ENCODE results near the gene EIF5. TPM values are rescaled to one million over a fixed set of nuclear protein-coding genes. Genes with fewer than 3 reads are reported as not detected.

The EIF5 gene
- total and polyA plus RNA-seq, 11 donors: 38.1 to 304 (median 255) TPM

DNA sequence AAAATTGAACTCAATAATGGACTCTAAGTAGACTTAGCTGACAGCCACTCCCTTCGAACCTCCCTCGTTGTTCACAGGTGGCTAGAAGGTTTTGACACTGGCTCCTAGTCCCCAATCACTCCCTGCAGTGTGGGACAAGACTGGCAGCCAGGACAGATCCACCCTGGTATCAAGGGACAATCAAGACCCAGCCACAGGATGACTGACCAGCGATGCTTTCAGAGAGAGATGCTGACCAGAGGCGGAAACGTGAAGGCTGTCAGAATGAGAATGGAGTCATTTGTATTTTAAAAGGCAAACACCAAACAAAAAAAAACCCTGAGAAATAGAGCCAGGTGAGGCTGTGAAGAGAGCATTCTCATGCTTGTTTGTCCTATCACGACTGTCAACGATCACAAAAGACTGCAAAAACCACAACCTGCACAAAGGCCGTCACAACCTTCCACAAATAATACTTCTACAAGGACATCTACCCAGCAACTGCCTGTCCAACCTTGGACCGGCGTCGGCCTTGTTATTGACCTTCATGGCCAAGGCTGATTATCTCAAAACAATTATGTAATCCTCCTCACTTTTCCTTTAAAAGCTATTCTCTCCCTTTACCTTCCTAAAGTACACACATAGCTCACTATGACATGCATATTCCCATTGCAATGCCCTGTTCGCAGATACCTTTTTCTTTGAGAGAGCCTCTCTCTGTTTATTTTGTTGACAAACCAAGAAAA is 13.2 kb downstream of the EIF5 start:
- intact Hi-C loops (cut with DNase I): no loop called here
- peak in 1 of 4 donors; percentile 16 for ATAC-seq
- TF ChIP-seq CTCF (IDR thresholded peaks at IDR 0.05) (no peak), POLR2A (IDR thresholded peaks at IDR 0.05) (peak in 1 of 2 donors; percentile 4)
- Histone ChIP-seq H3K9me3 (no peaks in the 10 kb centered on the region), H3K4me3 (no peak overlapping the region), H3K27me3 (no peaks in the 10 kb centered on the region), H3K27ac (no peak overlapping the region), H3K4me1 (peaks cover 0 to 2% (median 0%) of the 10 kb centered on the region in 12 donors), H3K36me3 (peaks cover 2 to 34% (median 30%) of the 10 kb centered on the region in 9 donors)
- no peak for DNase-seq
- WGBS, 4 donors: 55 to 64% (median 59%) methylated on average over 12 of the region's 12 CpGs

DNA sequence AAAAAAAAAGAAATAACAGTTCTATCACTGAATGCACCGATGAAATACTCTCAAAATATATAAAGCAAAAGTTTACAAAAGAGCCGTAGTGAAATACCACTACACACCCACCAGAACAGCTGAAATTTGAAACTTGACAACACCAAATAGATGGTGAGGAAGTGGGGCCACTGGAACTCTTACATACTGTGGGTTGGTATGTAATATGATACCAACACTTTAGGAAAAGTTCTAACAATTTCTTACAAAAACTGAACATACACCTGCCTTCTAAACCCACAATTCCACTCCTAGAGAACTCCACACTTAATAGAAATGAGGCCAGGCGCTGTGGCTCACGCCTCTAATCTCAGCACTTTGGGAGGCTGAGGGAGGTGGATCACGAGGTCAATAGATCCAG is 14.1 kb downstream of the EIF5 start:
- WGBS, 4 donors: 82 to 88% (median 84%) methylated on average over 5 of the region's 5 CpGs
- intact Hi-C loops (cut with DNase I): no loop called here
- Histone ChIP-seq H3K9me3 (no peaks in the 10 kb centered on the region), H3K4me1 (no peaks in the 10 kb centered on the region), H3K36me3 (peaks cover 0 to 25% (median 21%) of the 10 kb centered on the region in 9 donors), H3K27me3 (no peaks in the 10 kb centered on the region), H3K27ac (no peak overlapping the region), H3K4me3 (no peak overlapping the region)
- TF ChIP-seq POLR2A (IDR thresholded peaks at IDR 0.05) (no peak), CTCF (IDR thresholded peaks at IDR 0.05) (no peak)
- no peak for DNase-seq
- ATAC-seq: no peak

GRCh38 chr14:103349982-103350381 is 15.9 kb downstream of the EIF5 start:
- Histone ChIP-seq H3K9me3 (no peaks in the 10 kb centered on the region), H3K4me1 (no peaks in the 10 kb centered on the region), H3K27ac (no peak overlapping the region), H3K36me3 (peaks cover 0 to 7% (median 3%) of the 10 kb centered on the region in 9 donors), H3K27me3 (no peaks in the 10 kb centered on the region), H3K4me3 (no peak overlapping the region)
- TF ChIP-seq CTCF (IDR thresholded peaks at IDR 0.05) (no peak), POLR2A (IDR thresholded peaks at IDR 0.05) (no peak)
- ATAC-seq: peak in 1 of 4 donors; percentile 33
- DNase-seq: no peak
- 88 to 93% (median 92%) methylated on average over 13 of the region's 13 CpGs for WGBS, 4 donors
- intact Hi-C loops (cut with DNase I): no loop called here

GRCh38 chr14:103353362-103353761 is 19.3 kb downstream of the EIF5 start:
- intact Hi-C loops (cut with DNase I): no loop called here
- DNase-seq (no peak), ATAC-seq (no peak)
- H3K27ac ChIP-seq: no peak overlapping the region
- H3K9me3 ChIP-seq: no peaks in the 10 kb centered on the region
- TF ChIP-seq CTCF (IDR thresholded peaks at IDR 0.05): no peak
- no peak for TF ChIP-seq POLR2A (IDR thresholded peaks at IDR 0.05)
- peaks cover 0 to 12% (median 0%) of the 10 kb centered on the region in 12 donors for H3K4me1 ChIP-seq
- no peak overlapping the region for H3K4me3 ChIP-seq
- no peaks in the 10 kb centered on the region for H3K27me3 ChIP-seq
- WGBS, 4 donors: 59 to 62% (median 60%) methylated on average over 7 of the region's 7 CpGs
- H3K36me3 ChIP-seq: no peaks in the 10 kb centered on the region

All from heart left ventricle (tissue), 16 donors.